HG03139 (cell line): ENCODE data around the gene CRADD.
"Not testable (repeated sequence)": the region's sequence is repeated elsewhere in the genome, so short reads cannot be mapped to it uniquely, and the experiment has no call there.

Source experiments
- ATAC-seq: cut with Tn5 transposase; IDR thresholded peaks from one replicate; pipeline ENCODE4 v1.9.1; 2021; ENCODE audit not compliant: unreplicated experiment

CRADD gene

DNA sequence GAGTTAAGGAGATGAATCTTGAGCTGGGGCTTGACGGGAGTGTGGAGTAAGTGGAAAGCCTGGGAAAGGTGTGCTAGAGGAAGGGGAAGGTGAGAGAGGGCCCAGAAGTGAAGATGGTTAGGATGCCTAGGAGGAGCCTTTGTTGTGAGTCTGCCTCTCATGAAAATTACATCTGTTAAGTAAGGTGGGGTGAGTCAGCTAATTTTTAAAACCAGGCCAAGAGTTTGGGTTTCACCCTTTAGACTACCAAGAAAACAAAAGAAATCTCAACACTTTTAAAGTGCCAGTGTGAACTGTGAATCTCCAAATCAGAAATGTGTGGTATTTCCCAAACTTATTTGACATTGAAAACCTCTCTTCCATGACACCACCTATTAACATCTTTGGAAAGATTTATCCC lies 185.2 kb downstream of the CRADD start:
- ATAC-seq: no peak

DNA sequence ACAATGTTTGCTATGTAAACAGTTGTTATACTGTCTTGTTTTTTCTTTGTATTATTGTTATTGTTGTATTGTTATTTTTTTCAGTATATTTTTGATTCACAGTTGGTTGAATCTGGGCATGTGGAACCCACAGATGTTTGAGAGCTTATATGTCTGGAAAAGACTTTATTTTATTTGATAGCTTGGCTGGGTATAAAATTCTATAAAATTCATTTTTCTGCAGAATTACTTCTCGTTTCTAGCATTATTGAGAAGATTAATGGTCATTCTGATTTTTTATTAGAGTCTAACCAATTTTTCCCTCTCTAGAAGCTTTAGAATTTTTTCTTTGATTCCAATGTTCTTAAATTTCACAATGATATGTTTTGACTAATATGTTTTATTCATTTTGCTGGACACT lies 188.6 kb downstream of the CRADD start:
- no peak for ATAC-seq

DNA sequence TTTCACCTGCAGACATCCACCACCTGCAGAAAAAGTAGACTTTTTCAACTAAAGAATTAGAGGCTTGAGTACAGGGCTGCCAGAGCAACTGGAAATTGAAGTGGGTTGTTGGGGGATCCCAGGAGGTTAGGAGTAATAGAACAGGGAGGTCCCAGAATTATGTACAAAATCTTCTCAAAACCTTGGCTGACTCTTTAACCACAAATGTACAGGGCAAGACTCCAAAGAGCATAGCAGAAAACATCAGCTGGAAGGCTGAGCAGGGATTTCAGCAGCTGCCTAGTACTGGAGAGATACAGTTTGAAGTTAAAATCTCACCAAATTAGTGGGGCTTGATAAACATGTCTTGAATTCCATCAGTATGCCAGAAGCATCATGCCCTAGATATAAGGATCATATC lies 191.6 kb downstream of the CRADD start:
- ATAC-seq: no peak

DNA sequence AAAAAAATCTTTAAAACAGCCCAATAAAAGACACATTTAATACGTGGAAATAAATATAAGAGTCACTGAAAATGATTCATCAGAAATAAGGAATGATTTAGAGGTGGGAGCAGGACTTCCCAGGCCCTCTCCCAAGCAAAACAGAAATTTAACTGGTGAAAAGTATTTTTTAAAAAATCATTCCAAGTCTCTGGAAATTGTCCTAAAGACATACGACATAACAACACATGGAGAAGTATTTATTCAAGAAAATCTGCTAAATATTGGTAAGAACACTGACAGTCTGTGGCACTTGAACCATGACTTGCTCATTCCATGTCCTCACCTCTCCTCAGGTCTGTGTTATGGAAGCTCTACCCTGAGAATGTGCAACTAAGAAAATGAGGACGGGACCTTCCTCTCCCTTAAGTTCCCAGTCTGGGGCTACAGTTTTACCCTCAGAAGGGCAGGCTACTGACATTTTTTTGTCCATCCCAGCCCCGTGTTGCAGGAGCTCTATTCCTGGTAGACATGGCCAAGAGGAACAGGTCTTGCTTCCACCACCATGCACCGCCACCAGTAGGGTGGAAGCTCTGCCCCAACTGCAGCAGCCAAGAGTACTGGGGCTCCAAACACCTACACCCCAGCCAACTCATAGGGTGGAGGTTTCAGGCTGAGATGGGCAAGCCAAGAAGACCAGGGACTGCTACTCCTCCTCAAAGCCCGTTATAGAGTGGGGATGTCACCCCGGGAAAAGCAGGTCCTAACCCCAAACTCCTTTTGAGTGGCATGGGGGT lies 193.0 kb downstream of the CRADD start:
- ATAC-seq: no peak

DNA sequence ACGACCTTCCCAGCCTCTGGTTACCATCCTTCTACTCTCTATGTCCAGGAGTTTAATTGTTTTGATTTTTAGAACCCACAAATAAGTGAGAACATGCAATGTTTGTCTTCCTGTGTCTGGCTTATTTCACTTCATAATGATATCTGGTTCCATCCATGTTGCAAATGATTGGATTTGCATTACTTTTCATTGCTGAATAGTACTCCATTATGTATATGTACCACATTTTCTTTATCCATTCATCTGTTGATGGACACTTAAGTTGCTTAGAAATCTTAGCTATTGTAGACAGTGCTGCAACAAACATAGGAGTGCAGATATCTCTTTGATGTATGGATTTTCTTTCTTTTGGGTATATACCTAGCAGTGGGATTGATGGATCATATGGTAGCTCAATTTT lies 194.4 kb downstream of the CRADD start:
- not testable (repeated sequence) for ATAC-seq

DNA sequence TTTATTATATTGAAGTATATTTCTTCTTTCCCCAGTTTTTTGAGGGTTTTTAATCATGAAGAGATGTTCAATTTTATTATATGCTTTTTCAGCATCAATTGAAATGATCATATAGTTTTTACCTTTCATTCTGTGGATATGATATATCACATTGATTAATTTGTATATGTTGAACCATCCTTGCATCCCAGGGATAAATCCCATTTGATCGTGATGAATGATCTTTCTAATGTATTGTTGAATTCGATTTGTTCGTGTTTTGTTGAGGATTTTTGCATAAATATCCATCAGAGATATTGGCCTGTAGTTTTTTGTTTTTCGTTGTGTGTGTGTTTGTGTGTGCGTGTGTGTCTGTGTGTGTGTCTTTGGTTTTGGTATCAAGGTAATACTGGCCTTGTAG lies 196.4 kb downstream of the CRADD start:
- no peak for ATAC-seq

DNA sequence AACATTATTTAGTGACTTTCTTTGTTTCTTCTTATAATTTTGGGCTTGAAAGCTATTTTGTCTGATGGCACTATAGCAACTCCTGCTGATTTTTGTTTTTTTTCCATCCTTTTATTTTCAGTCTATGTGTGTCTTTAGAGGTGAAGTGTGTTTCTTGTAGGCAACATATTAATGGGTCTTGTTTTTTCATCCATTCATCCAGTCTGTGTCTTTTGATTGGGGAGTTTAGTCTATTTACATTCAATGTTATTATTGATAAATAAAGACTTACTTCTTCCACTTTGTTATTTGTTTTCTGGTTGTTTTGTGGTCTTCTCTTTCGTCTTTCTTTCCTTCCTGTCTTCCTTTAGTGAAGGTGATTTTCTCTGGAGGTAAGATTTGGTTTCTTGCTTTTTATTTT lies 198.0 kb downstream of the CRADD start:
- no peak for ATAC-seq

DNA sequence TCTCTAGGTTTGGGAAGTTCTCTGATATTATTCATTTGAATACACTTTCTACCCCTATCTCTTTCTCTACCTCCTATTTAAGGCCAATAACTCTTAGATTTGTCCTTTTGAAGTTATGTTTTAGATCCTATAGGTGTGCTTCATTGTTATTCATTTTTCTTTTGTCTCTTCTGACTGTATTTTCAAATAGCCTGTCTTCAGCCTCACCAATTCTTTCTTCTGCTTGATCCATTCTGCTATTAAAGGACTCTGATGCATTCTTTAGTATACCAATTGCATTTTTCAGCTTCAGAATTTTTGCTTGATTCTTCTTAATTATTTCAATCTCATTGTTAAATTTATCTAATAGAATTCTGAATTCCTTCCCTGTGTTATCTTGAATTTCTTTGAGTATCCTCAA lies 199.2 kb downstream of the CRADD start:
- ATAC-seq: no peak

DNA sequence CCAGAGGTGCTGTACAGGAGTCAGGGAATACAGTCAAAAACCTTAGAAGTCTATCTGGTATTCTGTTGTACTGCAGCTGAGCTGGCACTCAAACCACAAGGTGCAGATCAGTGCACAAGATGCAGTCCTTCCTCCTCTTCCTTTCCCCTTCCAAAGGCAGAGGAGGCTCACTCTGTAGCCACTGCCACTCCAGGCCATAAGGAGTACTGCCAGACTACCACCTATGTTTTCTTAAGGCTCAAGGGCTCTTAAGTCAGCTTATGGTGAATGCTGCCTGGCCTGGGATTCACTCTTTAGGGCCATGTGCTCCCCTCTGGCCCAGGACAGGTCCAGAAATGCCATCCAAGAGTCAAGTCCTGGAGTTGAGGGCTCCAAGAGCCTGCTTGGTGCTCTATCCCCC lies 200.3 kb downstream of the CRADD start:
- ATAC-seq: no peak

DNA sequence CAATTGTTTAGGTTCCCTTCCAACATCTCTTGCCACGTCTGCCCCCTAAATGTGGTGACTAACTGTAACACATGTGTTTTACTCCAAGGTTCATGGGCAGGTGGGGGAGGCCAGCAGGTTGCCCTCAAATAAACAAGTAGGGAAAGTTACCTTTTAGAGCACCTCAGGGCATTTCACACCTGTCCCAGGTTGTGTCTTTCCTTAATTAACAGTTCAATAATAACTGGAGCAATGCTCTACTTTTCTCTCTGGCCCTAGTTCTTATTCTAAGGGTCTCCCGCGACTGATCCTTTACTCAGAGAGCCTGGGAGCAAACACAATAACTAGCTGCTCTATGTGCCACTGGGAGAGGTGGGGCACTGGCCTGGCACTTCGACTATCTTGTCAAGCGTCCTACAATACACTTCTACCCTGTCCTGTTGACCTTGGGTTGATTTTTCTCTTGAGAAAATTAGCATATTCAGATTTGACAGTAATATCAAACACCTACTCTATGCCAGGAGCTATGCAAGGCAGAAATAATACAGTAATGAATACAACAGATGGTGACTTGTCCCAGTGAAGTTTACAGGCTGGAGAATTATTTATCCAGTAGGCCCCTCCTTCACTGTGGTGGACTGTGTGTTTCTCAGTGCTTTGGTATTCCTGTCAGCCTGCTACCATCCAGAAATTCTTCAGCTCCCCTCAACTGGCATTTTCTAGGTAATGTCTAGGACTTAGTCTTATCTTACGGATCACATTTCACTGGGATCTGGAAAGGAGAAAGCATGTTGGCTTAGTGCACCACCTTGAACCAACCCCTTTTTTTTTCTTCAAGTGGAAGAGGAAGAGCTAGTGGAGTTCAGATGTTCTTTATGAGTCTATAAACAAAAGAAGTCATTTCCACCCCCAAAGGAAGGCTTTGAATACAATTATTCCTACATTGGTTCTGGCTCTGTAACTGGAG lies 202.6 kb downstream of the CRADD start:
- no peak for ATAC-seq

DNA sequence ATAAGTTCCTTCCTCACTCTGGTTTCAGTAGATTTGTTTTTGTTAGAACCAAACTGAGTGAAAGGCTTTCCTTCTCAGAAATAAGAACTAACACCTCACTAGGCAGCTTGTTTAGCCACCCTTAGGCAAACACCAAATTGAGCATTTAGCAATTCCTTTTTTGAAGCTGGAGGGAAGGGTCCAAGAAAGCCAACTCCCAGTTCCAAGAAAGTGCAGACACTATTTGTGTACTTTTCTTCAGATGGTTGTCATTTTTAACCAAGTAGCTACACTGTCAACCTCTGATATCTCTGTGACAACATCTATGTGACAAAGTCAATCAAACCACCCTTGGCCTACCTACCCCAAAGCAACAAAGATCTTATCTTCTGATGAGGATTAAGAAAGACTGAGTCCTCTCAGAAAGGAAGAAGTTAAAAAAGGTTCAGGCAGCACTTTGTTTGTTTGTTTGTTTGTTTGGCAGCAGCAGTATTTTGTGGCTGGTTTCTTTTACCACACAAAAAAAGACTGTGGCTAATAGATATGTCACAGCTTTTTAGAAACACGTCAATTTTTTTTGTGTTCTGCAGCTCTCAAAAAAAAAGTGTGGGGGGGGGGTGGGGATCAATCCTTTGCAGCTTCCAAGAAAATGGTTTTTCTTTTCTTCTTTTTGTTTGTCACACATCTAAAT lies 203.8 kb downstream of the CRADD start:
- ATAC-seq: no peak

DNA sequence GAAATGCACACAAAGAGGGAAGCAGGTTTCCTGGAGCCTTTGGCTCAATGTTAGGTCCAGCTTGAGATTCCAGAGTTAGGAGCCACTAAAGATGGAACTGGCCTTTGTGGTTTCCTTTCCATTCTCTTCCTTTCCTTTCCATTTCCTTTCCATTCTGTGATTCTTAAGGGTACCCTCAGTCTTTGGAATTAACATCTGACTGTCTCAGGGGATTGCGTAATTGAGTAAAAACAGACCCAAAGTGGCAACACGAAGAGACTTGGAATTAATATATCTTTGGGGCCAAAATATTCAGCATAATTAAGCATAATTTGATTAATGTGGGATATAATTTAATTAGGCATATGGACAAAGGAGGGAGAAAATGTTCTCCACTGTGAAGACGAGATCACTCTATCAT lies 205.6 kb downstream of the CRADD start:
- ATAC-seq: no peak

DNA sequence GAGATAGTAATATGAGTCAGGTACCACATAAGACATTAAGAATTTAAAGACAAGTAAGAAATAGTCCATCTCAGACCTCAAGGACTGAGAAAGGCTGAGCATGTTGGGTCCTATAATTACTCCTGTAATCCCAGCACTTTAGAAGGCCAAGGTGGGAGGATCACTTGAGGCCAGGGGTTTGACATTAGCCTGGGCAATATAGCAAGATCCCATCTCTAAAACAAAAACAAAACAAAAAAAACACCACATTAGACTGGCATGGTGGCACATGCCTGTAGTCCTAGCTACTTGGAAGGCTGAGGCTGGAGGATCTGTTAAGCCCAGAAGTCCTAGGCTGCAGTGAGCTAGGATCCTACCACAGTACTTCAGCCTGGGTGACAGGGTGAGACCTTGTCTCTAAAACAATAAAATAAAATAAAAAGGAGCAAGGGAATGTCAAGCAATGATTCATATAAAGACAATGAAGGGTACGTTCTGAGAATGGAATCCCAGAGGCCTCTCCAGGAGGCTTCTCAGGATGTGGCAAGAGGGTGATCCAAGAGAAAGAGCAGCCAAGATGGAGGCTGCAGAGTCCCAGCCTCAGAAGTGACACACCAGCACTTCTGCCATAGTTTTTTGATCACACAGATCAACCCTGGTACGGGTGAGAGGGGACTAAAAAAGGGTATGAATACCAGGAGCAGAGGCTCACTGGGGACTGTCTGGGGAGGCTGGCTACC lies 206.4 kb downstream of the CRADD start:
- ATAC-seq: no peak

DNA sequence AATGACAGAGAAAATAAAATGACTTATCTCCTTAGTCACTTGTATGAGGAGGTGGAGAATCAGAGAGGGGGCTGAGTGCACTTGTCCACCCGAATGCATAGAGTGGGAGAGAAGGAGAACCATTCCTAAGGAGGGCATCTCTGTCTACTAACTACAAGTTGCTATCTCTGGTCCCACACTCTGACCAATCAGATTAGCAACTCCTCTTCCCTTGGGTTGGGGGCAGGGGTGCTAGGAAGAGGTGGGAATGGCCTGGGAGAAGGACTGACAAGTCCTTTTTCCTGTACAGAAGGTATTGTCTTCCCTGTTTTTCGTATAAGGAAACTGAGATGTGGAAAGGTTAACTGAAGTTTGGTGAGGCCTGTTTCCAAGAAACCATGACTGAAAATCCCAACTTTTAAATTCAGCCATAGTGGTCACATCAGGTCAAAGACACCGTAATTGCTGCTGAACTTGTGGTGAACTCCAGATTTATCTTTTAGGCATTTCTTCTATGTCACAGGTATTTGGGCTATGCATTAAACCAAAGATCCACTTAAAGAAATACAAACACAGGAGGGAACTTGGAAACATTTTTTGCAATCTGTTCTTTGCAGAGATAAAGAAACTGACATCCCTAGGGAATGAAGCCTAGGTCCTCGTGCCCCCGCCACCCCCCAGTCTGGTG lies 207.8 kb downstream of the CRADD start:
- ATAC-seq: no peak

DNA sequence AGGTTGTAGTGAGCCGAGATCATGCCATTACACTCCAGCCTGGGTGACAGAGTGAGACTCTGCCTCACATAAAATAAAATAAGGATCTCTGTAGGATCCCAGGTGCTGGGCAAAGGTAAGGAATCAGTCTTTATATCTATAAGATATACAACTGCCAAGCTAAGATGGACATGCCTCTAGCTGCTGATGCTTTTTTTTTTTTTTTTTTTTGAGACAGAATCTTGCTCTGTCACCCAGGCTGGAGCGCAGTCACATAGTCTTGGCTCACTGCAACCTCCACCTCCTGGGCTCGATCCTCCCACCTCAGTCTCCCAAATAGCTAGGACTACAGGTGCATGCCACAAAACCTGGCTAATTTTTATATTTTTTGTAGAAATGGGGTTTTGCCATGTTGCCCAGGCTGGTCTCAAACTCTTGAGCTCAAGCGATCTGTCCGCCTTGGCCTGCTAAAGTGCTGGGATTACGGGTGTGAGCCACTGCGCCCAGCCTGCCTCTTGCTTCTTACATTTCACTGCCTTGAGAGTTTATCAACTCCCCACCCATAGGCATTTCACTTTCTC lies 208.9 kb downstream of the CRADD start:
- ATAC-seq: not testable (repeated sequence)

DNA sequence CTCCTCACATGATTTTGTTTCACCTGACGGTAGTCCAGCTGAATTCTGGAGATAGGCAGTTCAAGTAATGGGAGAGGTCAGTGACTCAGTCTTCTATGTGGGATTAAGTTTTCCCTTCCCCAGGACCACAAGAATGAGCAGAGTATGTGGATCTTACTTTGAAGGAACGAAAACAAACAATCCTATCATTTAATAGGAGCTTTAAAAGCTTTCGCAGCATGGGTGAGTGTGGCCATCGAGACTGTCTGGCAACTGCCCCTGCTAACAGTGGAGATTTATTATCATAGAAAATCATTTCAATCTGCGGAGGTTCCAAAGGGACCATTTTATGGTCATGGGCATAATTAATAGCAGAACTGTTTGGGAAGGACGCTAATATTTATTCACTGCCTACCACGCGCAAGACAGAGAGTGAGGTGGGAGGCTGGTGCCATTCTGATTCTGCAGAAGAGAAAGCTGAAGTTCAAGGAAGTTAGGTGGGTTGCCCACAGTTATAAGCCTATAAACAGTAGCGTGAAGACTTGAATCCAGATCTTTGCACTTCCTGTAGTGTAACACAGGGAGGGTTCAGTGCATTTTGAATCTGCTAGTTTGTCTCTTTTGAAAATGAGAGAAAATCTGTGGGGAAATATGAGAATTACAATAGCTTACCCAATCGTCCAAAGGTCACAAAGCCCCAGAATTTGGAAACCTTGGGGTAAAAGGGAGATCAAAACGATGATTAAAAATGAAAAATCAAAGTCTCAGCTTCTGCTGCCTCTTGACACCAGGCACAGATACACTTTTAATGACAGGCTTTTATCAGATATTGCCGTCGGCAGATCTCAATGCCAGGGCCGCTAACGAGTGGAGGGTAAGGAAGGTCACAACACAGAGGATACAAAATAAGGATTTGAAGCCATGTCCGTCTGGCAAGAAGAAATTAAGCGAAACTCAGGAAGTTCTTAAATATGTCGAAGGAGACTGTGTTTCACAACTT lies 209.6 kb downstream of the CRADD start:
- ATAC-seq: no peak

DNA sequence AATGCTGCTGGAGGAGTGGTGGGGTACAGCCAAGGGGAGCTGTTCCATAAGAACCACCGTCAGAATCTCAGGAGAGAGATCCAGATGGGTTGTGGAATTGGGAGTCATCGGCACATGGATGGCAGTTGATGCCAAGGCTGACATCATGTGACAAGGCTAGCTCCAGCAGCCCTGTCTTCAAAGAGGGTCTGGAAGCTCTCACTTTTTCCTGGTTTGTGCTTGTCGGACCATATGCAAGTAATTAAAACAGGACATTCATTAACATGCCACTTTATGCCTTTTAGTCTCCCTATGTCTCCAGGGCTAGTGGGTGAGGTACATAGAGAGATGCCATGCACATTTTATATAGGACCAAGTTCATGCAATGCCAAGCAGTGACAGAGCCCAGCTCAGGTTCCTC lies 211.8 kb downstream of the CRADD start:
- no peak for ATAC-seq

DNA sequence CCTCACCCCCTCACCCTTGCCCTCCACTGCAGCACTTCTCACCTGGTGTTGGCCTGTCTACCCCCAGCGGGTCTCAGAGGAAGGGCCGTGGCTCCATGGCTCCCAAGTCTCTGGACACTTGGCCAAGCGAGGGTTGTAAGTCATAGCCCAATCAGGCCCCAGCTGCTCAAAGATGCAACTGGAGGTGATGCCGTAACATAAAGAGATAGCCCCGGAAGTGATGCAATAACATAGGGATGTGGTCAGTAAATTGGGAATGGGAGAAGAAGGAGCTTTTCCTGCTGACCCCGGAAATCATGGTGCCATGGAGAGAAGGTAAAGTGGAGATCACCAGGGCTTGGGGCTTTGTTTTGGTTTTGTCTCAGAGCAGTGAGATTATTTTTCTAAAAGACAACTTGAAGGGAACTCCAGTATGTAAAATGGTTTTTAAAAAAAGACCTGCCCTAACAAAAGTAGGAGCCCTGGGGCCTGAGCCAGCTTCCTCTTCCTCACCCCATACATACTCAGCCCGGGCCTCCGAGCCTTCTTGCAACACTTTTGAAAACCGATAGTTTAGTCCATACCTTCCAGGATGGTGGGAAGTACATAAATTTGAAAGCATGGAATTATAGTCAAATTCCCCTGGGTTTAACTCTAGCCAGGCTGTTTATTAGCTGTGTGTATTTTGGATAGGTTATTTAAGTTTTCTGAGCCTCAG lies 212.5 kb downstream of the CRADD start:
- ATAC-seq: no peak
